GM21515 (cell line): ENCODE data around the gene ABCC6.
"Not testable (repeated sequence)": the region's sequence is repeated elsewhere in the genome, so short reads cannot be mapped to it uniquely, and the experiment has no call there.

Experiments
- ATAC-seq: cut with Tn5 transposase; IDR thresholded peaks from one replicate; pipeline ENCODE4 v1.9.1; 2021; ENCODE audit not compliant: unreplicated experiment

ABCC6 gene

GRCh38 chr16:16162591-16162990, 60.7 kb downstream of the ABCC6 start:
- ATAC-seq: no peak

- not testable (repeated sequence) for ATAC-seq
Observed at GRCh38 chr16:16161840-16162239, 61.5 kb downstream of the ABCC6 start.

- no peak for ATAC-seq
Observed at GRCh38 chr16:16161319-16161718, 62.0 kb downstream of the ABCC6 start.

GRCh38 chr16:16159662-16160061, 63.6 kb downstream of the ABCC6 start:
- ATAC-seq: no peak

GRCh38 chr16:16158741-16159374, 64.4 kb downstream of the ABCC6 start:
- no peak for ATAC-seq

- no peak for ATAC-seq
Observed at GRCh38 chr16:16158082-16158658, 65.1 kb downstream of the ABCC6 start.

- ATAC-seq: no peak
Observed at GRCh38 chr16:16157166-16157565, 66.1 kb downstream of the ABCC6 start.

- ATAC-seq: no peak
Observed at GRCh38 chr16:16155234-16155633, 68.1 kb downstream of the ABCC6 start.

GRCh38 chr16:16154281-16154951, 68.9 kb downstream of the ABCC6 start:
- ATAC-seq: no peak

- not testable (repeated sequence) for ATAC-seq
Observed at GRCh38 chr16:16153000-16153399, 70.3 kb downstream of the ABCC6 start.

GRCh38 chr16:16151315-16151714, 72.0 kb downstream of the ABCC6 start:
- no peak for ATAC-seq

GRCh38 chr16:16150878-16151152, 72.5 kb downstream of the ABCC6 start:
- ATAC-seq: no peak

- ATAC-seq: no peak
Observed at GRCh38 chr16:16150117-16150877, 73.0 kb downstream of the ABCC6 start.

- ATAC-seq: no peak
Observed at GRCh38 chr16:16149710-16150116, 73.6 kb downstream of the ABCC6 start.

- ATAC-seq: no peak
Observed at GRCh38 chr16:16148755-16149154, 74.5 kb downstream of the ABCC6 start.

GRCh38 chr16:16148000-16148599, 75.2 kb downstream of the ABCC6 start:
- not testable (repeated sequence) for ATAC-seq

- no peak for ATAC-seq
Observed at GRCh38 chr16:16147316-16147999, 75.8 kb downstream of the ABCC6 start.

- ATAC-seq: no peak
Observed at GRCh38 chr16:16146380-16147315, 76.6 kb downstream of the ABCC6 start.

- no peak for ATAC-seq
Observed at GRCh38 chr16:16145286-16145685, 78.0 kb downstream of the ABCC6 start.

- ATAC-seq: no peak
Observed at GRCh38 chr16:16144416-16144815, 78.9 kb downstream of the ABCC6 start.
